Common myeloid progenitor, CD34-positive (primary cell): Measurements from ENCODE around the gene LCN1.

ENCODE experiments used
- CTCF ChIA-PET: fragments of 350-600 bp; sonication (Branson Sonifier 250); formaldehyde crosslinking; loops from one replicate; lab custom pipeline; 2021; ENCODE audit warnings: antibody characterized with exemption; lab: Charles Lee
- POLR2A ChIA-PET: fragments of 350-600 bp; sonication (Branson Sonifier 250); formaldehyde crosslinking; loops from one replicate; lab custom pipeline; 2021; ENCODE audit warnings: antibody characterized with exemption; lab: Charles Lee
- DNase-seq, 3 donors: peaks; one replicate each; pipeline versions ENCODE4 v3.0.0 to v3.0.0-alpha.2; 2013
- H3K27ac ChIP-seq, 2 experiments: 1 replicate in 1 of 2; 2 replicates in 1 of 2; pipeline ENCODE4 v1.7.0; 2013; ENCODE audit warnings: inconsistent platforms in 2 of 2, low read length in 2 of 2, mild to moderate bottlenecking in 2 of 2, low read depth in 1 of 2, moderate library complexity in 1 of 2; ENCODE audit not compliant: severe bottlenecking in 2 of 2, insufficient read depth in 1 of 2, poor library complexity in 1 of 2
- H3K27me3 ChIP-seq, 5 experiments: replicated peaks in 2 of 5; 1 replicate in 3 of 5; 2 replicates in 2 of 5; pipeline versions ENCODE4 v1.6.1 to v1.7.0; 2013; ENCODE audit warnings: low read length in 4 of 5, mild to moderate bottlenecking in 2 of 5, moderate library complexity in 2 of 5, inconsistent platforms in 1 of 5; ENCODE audit not compliant: insufficient read depth in 5 of 5, control insufficient read depth in 4 of 5
- H3K36me3 ChIP-seq, 4 experiments: 1 replicate in 2 of 4; 2 replicates in 2 of 4; pipeline versions ENCODE4 v1.6.1 to v1.7.0; 2013; ENCODE audit warnings: low read length in 3 of 4, control low read depth in 1 of 4, mild to moderate bottlenecking in 1 of 4; ENCODE audit not compliant: control insufficient read depth in 4 of 4, insufficient read depth in 4 of 4
- H3K4me1 ChIP-seq, 4 experiments: 1 replicate in 3 of 4; 2 replicates in 1 of 4; pipeline versions ENCODE4 v1.6.1 to v1.7.1; 2013; ENCODE audit warnings: low read length in 3 of 4, mild to moderate bottlenecking in 3 of 4, control low read depth in 1 of 4, inconsistent platforms in 1 of 4, moderate library complexity in 1 of 4; ENCODE audit not compliant: control insufficient read depth in 4 of 4, insufficient read depth in 4 of 4; ENCODE audit errors: control extremely low read depth in 1 of 4
- H3K4me3 ChIP-seq, 7 experiments: 1 replicate in 4 of 7; 2 replicates in 3 of 7; pipeline versions ENCODE4 v1.5.1 to v1.7.0; 2013; ENCODE audit warnings: mild to moderate bottlenecking in 7 of 7, low read length in 6 of 7, moderate library complexity in 6 of 7, inconsistent platforms in 2 of 7, low read depth in 2 of 7, control low read depth in 1 of 7; ENCODE audit not compliant: insufficient read depth in 4 of 7, control insufficient read depth in 1 of 7; ENCODE audit errors: extremely low read depth in 1 of 7
- H3K9me3 ChIP-seq, 5 experiments: 1 replicate in 4 of 5; 2 replicates in 1 of 5; pipeline versions ENCODE4 v1.6.1 to v1.7.1; 2013; ENCODE audit warnings: low read length in 4 of 5, mild to moderate bottlenecking in 2 of 5, inconsistent platforms in 1 of 5, low read depth in 1 of 5, moderate library complexity in 1 of 5; ENCODE audit not compliant: control insufficient read depth in 4 of 5, insufficient read depth in 2 of 5; ENCODE audit errors: control extremely low read depth in 1 of 5
- WGBS: methylation state at CpG from one replicate; pipeline ENCODE4 v1.1.5; 2013; ENCODE audit not compliant: insufficient coverage; 5-methylcytosine and 5-hydroxymethylcytosine counted together

LCN1 gene

GRCh38 chr9:135506327-135507103, 14.7 kb upstream of the LCN1 start:
- H3K27me3 ChIP-seq, result peaks cover 0 to 2% (median 0%) of the 10 kb centered on the region in 5 experiments
- DNase-seq, result no peak
- ChIA-PET CTCF (no interaction called here), POLR2A (no interaction called here)
- 91% methylated on average over 12 of the region's 14 CpGs for WGBS
- H3K9me3 ChIP-seq, result peaks cover 0 to 6% (median 0%) of the 10 kb centered on the region in 5 experiments
- H3K36me3 ChIP-seq, result peaks cover 0 to 40% (median 29%) of the 10 kb centered on the region in 4 experiments
- no peak overlapping the region for H3K27ac ChIP-seq
- peaks cover 0 to 13% (median 9%) of the 10 kb centered on the region in 4 experiments for H3K4me1 ChIP-seq
- no peak overlapping the region for H3K4me3 ChIP-seq

DNA sequence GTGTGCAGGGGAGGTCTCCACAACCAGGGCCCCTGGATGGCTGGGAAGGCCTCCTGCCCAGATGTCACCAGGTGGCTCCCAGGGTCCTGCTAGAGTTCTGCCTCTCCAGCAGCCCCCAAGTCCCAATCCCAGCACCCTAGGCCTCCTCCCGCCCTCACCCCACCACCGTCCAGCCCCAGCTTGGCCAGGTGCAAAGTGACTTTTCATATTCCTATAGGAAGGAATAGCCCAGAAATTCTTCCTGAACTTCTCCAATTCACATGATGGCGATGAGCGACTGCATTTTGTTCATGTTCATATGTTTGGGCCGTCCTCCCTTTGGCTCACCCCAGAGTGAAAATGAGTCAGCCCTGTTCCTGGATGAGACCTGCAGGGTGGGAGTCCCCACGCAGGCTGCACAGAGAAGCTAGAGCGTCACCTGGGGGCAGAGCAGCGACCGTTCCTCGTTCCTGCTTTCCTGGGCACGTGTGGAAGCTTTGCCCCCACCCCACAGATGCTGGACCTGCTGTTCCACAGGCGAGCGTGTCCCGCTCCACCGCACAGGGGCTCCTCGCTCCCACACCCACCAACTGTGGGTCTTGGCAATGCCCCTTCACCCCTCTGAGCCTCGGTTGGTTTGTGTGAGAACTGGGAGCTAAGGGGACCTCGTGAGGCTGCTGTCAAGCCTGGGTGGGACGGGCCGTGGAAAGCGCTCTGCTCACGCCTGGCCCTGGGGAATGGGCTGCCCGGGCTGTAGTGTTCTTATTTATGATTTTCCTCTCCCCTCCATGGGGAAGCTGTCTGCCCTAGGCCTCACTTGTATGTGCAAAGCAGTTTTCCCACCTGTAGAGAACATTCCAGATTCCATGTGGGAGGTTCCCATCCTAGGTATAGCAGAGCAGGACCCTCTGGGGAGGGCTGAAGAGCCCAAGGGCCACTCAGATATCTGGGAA, 13.9 kb upstream of the LCN1 start:
- H3K9me3 ChIP-seq, result peaks cover 0 to 6% (median 0%) of the 10 kb centered on the region in 5 experiments
- 95% methylated on average over 18 of the region's 23 CpGs for WGBS
- CTCF ChIA-PET, result no interaction called here

GRCh38 chr9:135508211-135508820, 12.9 kb upstream of the LCN1 start:
- no peak for DNase-seq
- Histone ChIP-seq H3K27ac (no peak overlapping the region), H3K4me3 (no peak overlapping the region), H3K9me3 (peaks cover 0 to 6% (median 0%) of the 10 kb centered on the region in 5 experiments), H3K27me3 (peaks cover 0 to 5% (median 0%) of the 10 kb centered on the region in 5 experiments), H3K4me1 (peaks cover 0 to 6% (median under 1%) of the 10 kb centered on the region in 4 experiments), H3K36me3 (peaks cover 0 to 23% (median 17%) of the 10 kb centered on the region in 4 experiments)
- ChIA-PET POLR2A (no interaction called here), CTCF (no interaction called here)
- WGBS, result 97% methylated on average over 8 of the region's 9 CpGs

More for the DNA sequence above, 13.9 kb upstream of the LCN1 start:
- peaks cover 0 to 33% (median 26%) of the 10 kb centered on the region in 4 experiments for H3K36me3 ChIP-seq
- no peak overlapping the region for H3K27ac ChIP-seq
- H3K27me3 ChIP-seq, result peaks cover 0 to 5% (median 0%) of the 10 kb centered on the region in 5 experiments
- H3K4me3 ChIP-seq, result no peak overlapping the region
- POLR2A ChIA-PET, result no interaction called here
- peaks cover 0 to 7% (median 4%) of the 10 kb centered on the region in 4 experiments for H3K4me1 ChIP-seq
- DNase-seq, result no peak

- ChIA-PET CTCF (no interaction called here), POLR2A (no interaction called here)
- Histone ChIP-seq H3K27me3 (peaks cover 0 to 10% (median 0%) of the 10 kb centered on the region in 5 experiments), H3K27ac (no peak overlapping the region), H3K4me3 (no peak overlapping the region), H3K36me3 (peaks cover 0 to 12% (median 7%) of the 10 kb centered on the region in 4 experiments), H3K9me3 (peaks cover 0 to 6% (median 0%) of the 10 kb centered on the region in 5 experiments), H3K4me1 (peaks cover 0 to 6% (median under 1%) of the 10 kb centered on the region in 4 experiments)
- WGBS, result no CpG with 5 or more reads among the region's 2 CpGs
- no peak for DNase-seq
Measured at GRCh38 chr9:135509458-135509857, 11.8 kb upstream of the LCN1 start.

DNA sequence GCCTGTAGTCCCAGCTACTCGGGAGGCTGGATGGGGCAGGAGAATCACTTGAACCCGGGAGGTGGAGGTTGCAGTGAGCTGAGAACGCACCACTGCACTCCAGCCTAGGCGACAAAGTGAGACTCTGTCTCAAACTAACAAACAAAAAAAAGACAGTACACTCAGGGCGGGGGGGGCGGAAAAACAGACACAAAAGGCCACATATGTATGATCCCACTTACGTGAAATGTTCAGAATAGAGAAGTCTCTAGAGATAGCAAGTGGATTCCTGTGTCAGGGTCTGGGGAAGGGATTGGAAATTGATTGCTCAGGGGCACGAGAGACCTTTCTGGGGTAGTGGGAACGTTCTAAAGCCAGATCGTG, 9.0 kb upstream of the LCN1 start:
- WGBS, result 84% methylated on average over 6 of the region's 10 CpGs
- ChIA-PET CTCF (no interaction called here), POLR2A (no interaction called here)
- Histone ChIP-seq H3K27me3 (peaks cover 0 to 22% (median 0%) of the 10 kb centered on the region in 5 experiments), H3K36me3 (no peaks in the 10 kb centered on the region), H3K27ac (no peak overlapping the region), H3K9me3 (peaks cover 0 to 6% (median 0%) of the 10 kb centered on the region in 5 experiments), H3K4me1 (peaks cover 0 to 9% (median 2%) of the 10 kb centered on the region in 4 experiments), H3K4me3 (no peak overlapping the region)
- DNase-seq, result no peak

- Histone ChIP-seq H3K4me3 (no peak overlapping the region), H3K9me3 (peaks cover 0 to 6% (median 0%) of the 10 kb centered on the region in 5 experiments), H3K27ac (no peak overlapping the region), H3K36me3 (no peaks in the 10 kb centered on the region), H3K27me3 (peaks cover 0 to 29% (median 0%) of the 10 kb centered on the region in 5 experiments), H3K4me1 (peaks cover 0 to 9% (median 2%) of the 10 kb centered on the region in 4 experiments)
- DNase-seq, result no peak
- CTCF ChIA-PET, result no interaction called here
- 77% methylated on average over 5 of the region's 7 CpGs for WGBS
- POLR2A ChIA-PET, result no interaction called here
Measured at GRCh38 chr9:135512904-135513303, 8.3 kb upstream of the LCN1 start.
